ENCODE measurements around the gene FBXO45. TPM values are rescaled to one million over a fixed set of nuclear protein-coding genes. Genes with fewer than 3 reads are reported as not detected.
"Not testable (repeated sequence)": the region's sequence is repeated elsewhere in the genome, so short reads cannot be mapped to it uniquely, and the experiment has no call there.

The FBXO45 gene
- total RNA-seq, 6 experiments from 2014 or later: 7.0 to 9.5 (median 8.1) TPM

DNA sequence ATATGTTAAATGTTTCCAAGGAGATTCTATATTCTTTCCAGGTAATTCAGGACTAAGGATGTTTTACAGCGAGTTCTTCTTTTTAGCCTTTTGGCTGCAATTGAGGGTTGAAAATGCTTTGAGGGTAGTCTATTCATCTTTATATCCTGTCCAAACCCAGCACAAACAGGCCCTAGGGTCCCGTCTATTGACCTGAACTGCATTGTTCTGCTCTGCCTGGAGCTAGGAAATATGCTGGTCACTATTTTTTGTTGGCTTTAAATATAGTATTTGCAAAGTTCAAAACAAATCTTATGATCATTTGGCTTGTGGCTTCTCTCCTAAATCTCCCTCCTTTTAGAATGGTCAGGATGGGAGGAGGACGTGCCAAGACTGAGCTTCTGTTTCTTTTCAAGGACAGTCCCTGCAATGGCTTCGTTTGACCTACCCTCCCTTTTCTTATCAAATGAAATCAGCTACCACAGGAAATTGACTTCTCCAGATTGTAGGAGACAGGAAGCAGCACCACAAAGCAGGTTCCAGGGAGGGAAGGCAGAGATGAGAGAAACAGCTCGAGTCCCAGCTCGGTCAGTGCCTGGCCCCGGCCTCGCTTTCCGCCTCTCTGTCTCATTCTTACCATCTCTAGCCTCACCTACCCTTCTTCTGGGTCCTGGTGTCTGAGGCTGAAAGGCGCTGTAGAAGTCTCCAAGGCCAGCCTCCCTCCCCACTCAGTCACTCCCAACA is 43.5 kb downstream of the FBXO45 start:
- no peak for TF ChIP-seq CTCF (IDR thresholded peaks at IDR 0.05)
- no peak overlapping the region for H3K27ac Mint-ChIP-seq
- no peak for DNase-seq
- no peaks in the 10 kb centered on the region for H3K9me3 Mint-ChIP-seq
- no peak overlapping the region for H3K4me3 Mint-ChIP-seq
- H3K27me3 Mint-ChIP-seq (ENCODE audit: insufficient read depth): peaks cover 12% of the 10 kb centered on the region
- H3K4me1 Mint-ChIP-seq (ENCODE audit: low read depth): peaks cover 14% of the 10 kb centered on the region
- H3K36me3 Mint-ChIP-seq (ENCODE audit: low read depth): no peaks in the 10 kb centered on the region

DNA sequence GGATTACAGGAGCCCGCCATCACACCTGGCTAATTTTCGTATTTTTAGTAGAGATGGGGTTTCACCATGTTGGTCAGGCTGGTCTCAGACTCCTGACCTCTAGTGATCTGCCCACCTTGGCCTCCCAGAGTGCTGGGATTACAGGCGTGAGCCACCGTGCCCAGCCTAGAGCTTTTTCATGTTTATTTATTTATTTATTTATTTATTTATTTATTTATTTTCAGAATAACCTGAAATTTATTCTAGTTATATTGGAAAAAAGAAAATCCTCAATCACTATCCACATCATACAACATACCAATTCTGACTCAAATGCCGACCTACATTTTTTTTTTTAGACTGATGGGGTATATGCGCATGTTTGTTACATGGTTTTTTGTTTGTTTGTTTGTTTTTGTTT is 46.8 kb downstream of the FBXO45 start:
- peaks cover 10% of the 10 kb centered on the region for H3K4me1 Mint-ChIP-seq (ENCODE audit: low read depth)
- not testable (repeated sequence) for H3K9me3 Mint-ChIP-seq; H3K27ac Mint-ChIP-seq; H3K36me3 Mint-ChIP-seq (ENCODE audit: low read depth); DNase-seq; H3K27me3 Mint-ChIP-seq (ENCODE audit: insufficient read depth); H3K4me3 Mint-ChIP-seq

DNA sequence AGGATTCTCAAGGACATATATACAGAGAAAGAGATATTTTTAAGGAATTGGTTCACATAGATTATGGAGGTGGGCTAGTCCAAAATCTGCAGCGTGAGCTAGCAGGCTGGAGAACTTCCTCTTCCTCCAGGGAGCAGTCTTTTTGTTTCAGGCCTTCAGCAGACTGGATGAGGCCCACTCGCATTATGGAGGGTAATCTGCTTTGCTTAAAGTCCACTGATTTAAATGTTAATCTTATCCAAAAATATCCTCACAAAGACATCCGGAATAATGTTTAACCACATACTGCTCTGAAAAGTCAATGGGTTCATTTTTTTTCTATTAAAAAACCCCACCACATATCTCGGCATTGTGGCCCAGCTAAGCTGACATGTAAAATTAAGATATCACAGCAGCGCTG is 48.8 kb downstream of the FBXO45 start:
- Mint-ChIP-seq H3K9me3 (no peaks in the 10 kb centered on the region), H3K27ac (no peak overlapping the region), H3K4me3 (no peak overlapping the region), H3K4me1 (ENCODE audit: low read depth) (peaks cover 9% of the 10 kb centered on the region), H3K36me3 (ENCODE audit: low read depth) (no peaks in the 10 kb centered on the region), H3K27me3 (ENCODE audit: insufficient read depth) (peaks cover 5% of the 10 kb centered on the region)
- TF ChIP-seq CTCF (IDR thresholded peaks at IDR 0.05): no peak
- DNase-seq: no peak

DNA sequence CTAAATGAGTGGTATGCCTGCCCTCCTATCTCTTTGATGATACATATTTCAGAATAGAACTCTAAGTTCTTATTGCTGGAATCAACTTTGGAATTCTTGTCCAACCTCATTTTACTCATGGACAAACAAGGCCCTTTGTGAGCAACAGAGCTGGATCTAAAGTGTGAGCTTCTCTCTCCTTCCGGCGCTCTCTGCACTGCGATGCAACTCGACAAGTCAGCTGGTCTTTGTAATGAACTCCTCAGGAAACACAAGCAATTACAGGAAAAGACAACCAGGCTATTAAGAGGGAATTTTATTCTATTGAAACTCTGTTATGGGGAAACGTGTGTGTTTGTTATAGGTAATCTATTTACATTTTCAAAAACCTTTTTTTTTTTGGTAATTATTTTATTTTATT is 50.8 kb downstream of the FBXO45 start:
- Mint-ChIP-seq H3K27me3 (ENCODE audit: insufficient read depth) (peaks cover 3% of the 10 kb centered on the region), H3K4me3 (no peak overlapping the region), H3K9me3 (no peaks in the 10 kb centered on the region), H3K4me1 (ENCODE audit: low read depth) (peaks cover 7% of the 10 kb centered on the region), H3K36me3 (ENCODE audit: low read depth) (no peaks in the 10 kb centered on the region), H3K27ac (no peak overlapping the region)
- no peak for TF ChIP-seq CTCF (IDR thresholded peaks at IDR 0.05)
- DNase-seq: no peak

GRCh38 chr3:196619627-196620026 is 51.2 kb downstream of the FBXO45 start:
- not testable (repeated sequence) for H3K36me3 Mint-ChIP-seq (ENCODE audit: low read depth); H3K27ac Mint-ChIP-seq; H3K27me3 Mint-ChIP-seq (ENCODE audit: insufficient read depth); H3K9me3 Mint-ChIP-seq; H3K4me3 Mint-ChIP-seq; DNase-seq
- H3K4me1 Mint-ChIP-seq (ENCODE audit: low read depth): peaks cover 11% of the 10 kb centered on the region

- H3K4me1 Mint-ChIP-seq (ENCODE audit: low read depth): peaks cover 13% of the 10 kb centered on the region
- no peak for DNase-seq
- peaks cover 10% of the 10 kb centered on the region for H3K27me3 Mint-ChIP-seq (ENCODE audit: insufficient read depth)
- H3K9me3 Mint-ChIP-seq: no peaks in the 10 kb centered on the region
- H3K36me3 Mint-ChIP-seq (ENCODE audit: low read depth): no peaks in the 10 kb centered on the region
- TF ChIP-seq CTCF (IDR thresholded peaks at IDR 0.05): no peak
- no peak overlapping the region for H3K27ac Mint-ChIP-seq
- no peak overlapping the region for H3K4me3 Mint-ChIP-seq
Observed at GRCh38 chr3:196620161-196620604, 51.7 kb downstream of the FBXO45 start.

Data from HFFc6 (cell line).